K562 (cell line): ENCODE measurements around the gene ADRA1B. TPM values are rescaled to one million over a fixed set of nuclear protein-coding genes. Genes with fewer than 3 reads are reported as not detected.

Experiments used
- ATAC-seq: fragments of 200-7000 bp; cut with Tn5 transposase; 3 replicates; pipeline ENCODE4 v1.9.1; 2020; ENCODE audit warnings: moderate library complexity
- BruUV-seq: library from RNA; stranded (reverse); fragments of 400-500 nt; replicated peaks from 2 replicates; lab custom pipeline; 2021; lab: Mats Ljungman, UMichigan
- CTCF ChIA-PET: fragments of 300-600 bp; formaldehyde crosslinking; extraction: SDS; loops from one replicate; lab custom pipeline; 2021; ENCODE audit warnings: low intra/inter-chr PET ratio; lab: Yijun Ruan, JAX
- POLR2A ChIA-PET: fragments of 300-600, 350-650 bp; sonication (Branson Sonifier 250); formaldehyde crosslinking; extraction: SDS; loops from one replicate; lab custom pipeline; 2021; ENCODE audit warnings: antibody characterized with exemption, inconsistent platforms; lab: Yijun Ruan, JAX
- DNase-seq, 4 experiments: peaks; one replicate each; pipeline versions ENCODE4 v3.0.0 to v3.0.0-alpha.2; 2011 to 2018; ENCODE audit warnings: low spot score in 3 of 4, mixed read lengths in 3 of 4; ENCODE audit errors: extremely low read depth in 1 of 4
- FAIRE-seq: peaks from 2 replicates; lab custom pipeline; 2011; peaks lifted over from hg19 to GRCh38; lab: Jason Lieb, UNC
- H2AFZ ChIP-seq: 2 replicates; pipeline ENCODE4 v1.6.0; 2011; ENCODE audit warnings: low read depth, low read length, control low read depth, inconsistent platforms
- H3K27ac ChIP-seq: fragments of 200-600 bp; 3 replicates; pipeline ENCODE4 v1.8.0; 2011; ENCODE audit warnings: low read depth, mild to moderate bottlenecking, control low read depth, inconsistent platforms, low read length, moderate library complexity, mixed read lengths; ENCODE audit errors: extremely low read depth
- H3K27me3 ChIP-seq, 2 experiments: fragments of 300-600 bp in 1 of 2; 2 replicates in 1 of 2; 3 replicates in 1 of 2; pipeline versions ENCODE4 v1.6.0 to v1.8.0; 2011; ENCODE audit warnings: inconsistent platforms in 2 of 2, low read length in 2 of 2, mild to moderate bottlenecking in 1 of 2, mixed read lengths in 1 of 2, moderate library complexity in 1 of 2; ENCODE audit not compliant: control insufficient read depth in 2 of 2, insufficient read depth in 2 of 2
- H3K36me3 ChIP-seq: fragments of 300-600 bp; 3 replicates; pipeline ENCODE4 v1.8.0; 2011; ENCODE audit warnings: mild to moderate bottlenecking, low read length, inconsistent platforms; ENCODE audit not compliant: control insufficient read depth, insufficient read depth
- H3K4me1 ChIP-seq, 2 experiments: fragments of 200-600 bp in 1 of 2; replicated peaks in 1 of 2; 2 replicates in 1 of 2; 3 replicates in 1 of 2; pipeline versions ENCODE4 v1.5.1 to v1.8.0; 2011; ENCODE audit warnings: inconsistent platforms in 2 of 2, low read length in 2 of 2, mild to moderate bottlenecking in 1 of 2, mixed read lengths in 1 of 2, moderate library complexity in 1 of 2; ENCODE audit not compliant: control insufficient read depth in 2 of 2, insufficient read depth in 2 of 2
- H3K4me2 ChIP-seq: 2 replicates; pipeline ENCODE4 v1.6.1; 2011; ENCODE audit warnings: low read length, control low read depth, inconsistent platforms, mixed read lengths; ENCODE audit not compliant: insufficient read depth
- H3K4me3 ChIP-seq: fragments of 200-600 bp; sonication (generic), shearing (Covaris generic); 2 replicates; pipeline ENCODE4 v1.5.1; 2016; ENCODE audit warnings: control low read depth, inconsistent platforms
- H3K79me2 ChIP-seq: fragments of 200-600 bp; 3 replicates; pipeline ENCODE4 v1.8.0; 2011; ENCODE audit warnings: low read length, inconsistent platforms; ENCODE audit not compliant: control insufficient read depth, insufficient read depth
- H3K9ac ChIP-seq, 2 experiments: 2 replicates each; pipeline versions ENCODE4 v1.6.0 to v1.6.1; 2011; ENCODE audit warnings: low read depth in 2 of 2, low read length in 2 of 2, control low read depth in 1 of 2, inconsistent platforms in 1 of 2, mild to moderate bottlenecking in 1 of 2, mixed read lengths in 1 of 2; ENCODE audit not compliant: insufficient read depth in 1 of 2
- H3K9me1 ChIP-seq: one replicate; pipeline ENCODE4 v1.6.0; 2011; ENCODE audit warnings: inconsistent platforms, mild to moderate bottlenecking, low read length, moderate library complexity; ENCODE audit not compliant: control insufficient read depth, insufficient read depth
- H3K9me3 ChIP-seq: replicated peaks from 2 replicates; pipeline ENCODE4 v1.5.1; 2011; ENCODE audit warnings: low read depth, low read length, inconsistent platforms; ENCODE audit not compliant: control insufficient read depth, insufficient read depth
- H4K20me1 ChIP-seq: replicated peaks from 2 replicates; pipeline ENCODE4 v1.6.1; 2011; ENCODE audit warnings: low read length, inconsistent platforms, mixed read lengths; ENCODE audit not compliant: control insufficient read depth, insufficient read depth
- CTCF ChIP-seq, 3 experiments: IDR thresholded peaks in 2 of 3; conservative IDR thresholded peaks in 1 of 3; 2 replicates each; pipeline ENCODE4 v1.5.1; 2011 to 2012; ENCODE audit warnings: low read length in 3 of 3, mild to moderate bottlenecking in 3 of 3, control low read depth in 2 of 3, improper control_type of control experiment in 1 of 3, inconsistent platforms in 1 of 3, low read depth in 1 of 3, mixed read lengths in 1 of 3, moderate library complexity in 1 of 3; ENCODE audit not compliant: insufficient read depth in 2 of 3
- RAD21 ChIP-seq, 2 experiments: fragments of 250-450 bp in 1 of 2; fragments of 450-650 bp in 1 of 2; sonication (Bioruptor Pico) in 1 of 2; formaldehyde crosslinking in 1 of 2; IDR thresholded peaks in 1 of 2; conservative IDR thresholded peaks in 1 of 2; 2 replicates each; pipeline versions ENCODE4 v1.4.0 to v1.8.0; 2020 to 2022; ENCODE audit warnings: mild to moderate bottlenecking in 2 of 2, moderate library complexity in 1 of 2
- WGBS: fragments of 100-300 bp; shearing (Covaris generic); methylation state at CpG from one replicate; pipeline ENCODE4 v1.1.6; 2016; ENCODE audit warnings: low coverage, mixed read lengths; ENCODE audit not compliant: insufficient coverage; ENCODE audit errors: missing lambda C conversion rate; 5-methylcytosine and 5-hydroxymethylcytosine counted together
- in situ Hi-C: fragments of 300-500 bp; cut with MboI; formaldehyde crosslinking; loops from 4 replicates; pipeline ENCODE4 v1.15.0; 2018; ENCODE audit warnings: inconsistent platforms, mixed read lengths
- intact Hi-C: fragments of 100-400 bp; cut with micrococcal nuclease; formaldehyde crosslinking; loops from 2 replicates; pipeline ENCODE4 v1.14.2; 2022
- polyA plus RNA-seq, 8 experiments: library from polyadenylated mRNA; depleted of rRNA in 4 of 8; stranded (reverse) in 5 of 8; unstranded in 3 of 8; fragments of >200 nt; fragmentation: Nextera tagmentation in 2 of 8; fragmentation: Illumina TruSeq in 1 of 8; extraction: Ambion mirVana in 2 of 8; extraction: Trizol in 1 of 8; gene quantifications; 2 replicates each; pipeline versions ENCODE4 v1.2.1 to v1.2.3, GENCODE V29; 2011 to 2014; ENCODE audit warnings: inconsistent platforms in 1 of 8, missing spikeins in 1 of 8
- total RNA-seq, 7 experiments: library from RNA; depleted of rRNA in 6 of 7; stranded (reverse); fragments of >200 nt in 6 of 7; fragmentation: Illumina TruSeq in 2 of 7; extraction: Trizol in 2 of 7; gene quantifications; 2 replicates each; pipeline versions ENCODE4 v1.2.1 to v1.2.3, GENCODE V29; 2011 to 2021; ENCODE audit warnings: low replicate concordance in 1 of 7
- TF ChIP-seq, protein P1 (sequence below): fragments of 250-450 bp; sonication (Bioruptor Pico); IDR thresholded peaks from 2 replicates; pipeline ENCODE4 v1.8.0; 2022; ENCODE audit warnings: moderate library complexity, mild to moderate bottlenecking, inconsistent platforms

ADRA1B gene
- total and polyA plus RNA-seq, 9 of the 15 experiments (the other 6 are each of a cell fraction or from before 2014, with no cell fraction given), result not detected

DNA sequence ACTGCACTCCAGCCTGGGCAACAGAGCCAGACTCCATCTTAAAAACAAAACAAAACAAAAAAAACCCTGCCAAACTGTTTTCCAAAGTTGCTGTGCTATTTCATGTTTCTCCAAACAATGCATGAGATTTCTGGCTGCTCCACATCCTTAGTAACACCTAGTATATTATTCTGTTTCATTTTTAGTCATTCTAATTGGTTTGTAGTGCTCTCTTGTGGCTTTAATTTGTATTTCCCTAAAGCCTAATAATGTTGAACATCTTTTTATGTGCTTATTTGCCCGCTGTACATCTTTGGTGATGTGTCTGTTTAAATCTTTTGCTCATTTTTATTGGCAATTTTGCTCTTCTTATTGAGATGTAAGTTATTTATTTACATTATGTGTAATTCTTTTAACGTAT, 74.2 kb downstream of the ADRA1B start:
- CTCF ChIA-PET, result no interaction called here
- BruUV-seq, result no TSS peak
- Histone ChIP-seq H3K4me2 (no peak overlapping the region), H3K9me1 (no peaks in the 10 kb centered on the region), H3K9ac (no peak overlapping the region)
- intact Hi-C loops, result no loop called here
- DNase-seq, result no peak
- TF ChIP-seq RAD21 (CRISPR knock-in tag; conservative IDR thresholded peaks at IDR 0.05 in 1 of 2, IDR thresholded peaks at IDR 0.05 in 1 of 2), result peak in 1 of 2 experiments; percentile 20; a peak in 1 of 4 replicates
- TF ChIP-seq, protein P1, sequence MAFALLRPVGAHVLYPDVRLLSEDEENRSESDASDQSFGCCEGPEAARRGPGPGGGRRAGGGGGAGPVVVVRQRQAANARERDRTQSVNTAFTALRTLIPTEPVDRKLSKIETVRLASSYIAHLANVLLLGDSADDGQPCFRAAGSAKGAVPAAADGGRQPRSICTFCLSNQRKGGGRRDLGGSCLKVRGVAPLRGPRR (CRISPR knock-in tag), result no peak
- peak in 1 of 3 experiments; percentile 13; a peak in 1 of 6 replicates for TF ChIP-seq CTCF (IDR thresholded peaks at IDR 0.05 in 2 of 3, conservative IDR thresholded peaks at IDR 0.05 in 1 of 3; ENCODE audit: insufficient read depth in 2 of 3, low read depth in 1 of 3, low read length in 3 of 3)
- TF ChIP-seq, all 486 proteins: peak for 2
- no peak for ATAC-seq
- Histone ChIP-seq H3K27me3 (peaks cover 10 to 38% of the 10 kb centered on the region in 2 experiments; a peak in 4 of 5 replicates), H3K36me3 (no peaks in the 10 kb centered on the region), H3K27ac (no peak overlapping the region), H4K20me1 (peaks cover 5% of the 10 kb centered on the region; the same call in 1 of the 2 replicates), H3K4me1 (peaks cover 0 to 8% of the 10 kb centered on the region in 2 experiments; a peak in 2 of 5 replicates), H3K4me3 (no peak overlapping the region), H3K9me3 (no peaks in the 10 kb centered on the region; the same call in 1 of the 2 replicates), H2AFZ (no peak overlapping the region), H3K79me2 (no peaks in the 10 kb centered on the region)
- 0% methylated on average over 2 of the region's 2 CpGs for WGBS
- no peak for FAIRE-seq
- in situ Hi-C loops, result loop anchor here (25.0 kb wide), 1 partner anchor 828 kb away; no protein-coding TSS in a partner anchor
- POLR2A ChIA-PET, result no interaction called here
